Iris pigment epithelial cell (primary cell): ENCODE measurements around the gene USP40.

ENCODE experiments used
- DNase-seq: peaks from one replicate; pipeline ENCODE4 v3.0.0-alpha.2; 2011; ENCODE audit warnings: low read depth

The USP40 gene

GRCh38 chr2:233458031-233458610, 108.5 kb downstream of the USP40 start:
- DNase-seq, result no peak

- DNase-seq, result no peak
Observed at GRCh38 chr2:233457356-233457755, 109.2 kb downstream of the USP40 start.

GRCh38 chr2:233456934-233457333, 109.6 kb downstream of the USP40 start:
- DNase-seq, result no peak

GRCh38 chr2:233456111-233456510, 110.5 kb downstream of the USP40 start:
- DNase-seq, result no peak

GRCh38 chr2:233455491-233455890, 111.1 kb downstream of the USP40 start:
- no peak for DNase-seq

GRCh38 chr2:233455006-233455405, 111.6 kb downstream of the USP40 start:
- no peak for DNase-seq

- DNase-seq, result no peak
Observed at GRCh38 chr2:233453916-233454315, 112.7 kb downstream of the USP40 start.

GRCh38 chr2:233453111-233453915, 113.3 kb downstream of the USP40 start:
- DNase-seq, result no peak

- DNase-seq, result no peak
Observed at GRCh38 chr2:233451950-233452349, 114.6 kb downstream of the USP40 start.

- no peak for DNase-seq
Observed at GRCh38 chr2:233450864-233451575, 115.6 kb downstream of the USP40 start.

GRCh38 chr2:233449921-233450863, 116.4 kb downstream of the USP40 start:
- no peak for DNase-seq

GRCh38 chr2:233449081-233449901, 117.3 kb downstream of the USP40 start:
- DNase-seq, result peak; percentile 47

- DNase-seq, result peak; percentile 15
Observed at GRCh38 chr2:233448575-233448974, 118.0 kb downstream of the USP40 start.

GRCh38 chr2:233448220-233448559, 118.4 kb downstream of the USP40 start:
- peak; percentile 15 for DNase-seq

GRCh38 chr2:233447506-233448219, 118.9 kb downstream of the USP40 start:
- no peak for DNase-seq

- DNase-seq, result no peak
Observed at GRCh38 chr2:233446606-233447305, 119.8 kb downstream of the USP40 start.

- DNase-seq, result no peak
Observed at GRCh38 chr2:233446121-233446520, 120.5 kb downstream of the USP40 start.

GRCh38 chr2:233445152-233445830, 121.3 kb downstream of the USP40 start:
- no peak for DNase-seq

GRCh38 chr2:233444501-233444900, 122.1 kb downstream of the USP40 start:
- DNase-seq, result no peak
